Measurements from ENCODE around the gene STXBP1. TPM values are rescaled to one million over a fixed set of nuclear protein-coding genes. Genes with fewer than 3 reads are reported as not detected.

Gene STXBP1
- total and polyA plus RNA-seq, 9 of the 15 experiments (the other 6 are each of a cell fraction or from before 2014, with no cell fraction given): 4.6 to 35.1 (median 9.7) TPM

DNA sequence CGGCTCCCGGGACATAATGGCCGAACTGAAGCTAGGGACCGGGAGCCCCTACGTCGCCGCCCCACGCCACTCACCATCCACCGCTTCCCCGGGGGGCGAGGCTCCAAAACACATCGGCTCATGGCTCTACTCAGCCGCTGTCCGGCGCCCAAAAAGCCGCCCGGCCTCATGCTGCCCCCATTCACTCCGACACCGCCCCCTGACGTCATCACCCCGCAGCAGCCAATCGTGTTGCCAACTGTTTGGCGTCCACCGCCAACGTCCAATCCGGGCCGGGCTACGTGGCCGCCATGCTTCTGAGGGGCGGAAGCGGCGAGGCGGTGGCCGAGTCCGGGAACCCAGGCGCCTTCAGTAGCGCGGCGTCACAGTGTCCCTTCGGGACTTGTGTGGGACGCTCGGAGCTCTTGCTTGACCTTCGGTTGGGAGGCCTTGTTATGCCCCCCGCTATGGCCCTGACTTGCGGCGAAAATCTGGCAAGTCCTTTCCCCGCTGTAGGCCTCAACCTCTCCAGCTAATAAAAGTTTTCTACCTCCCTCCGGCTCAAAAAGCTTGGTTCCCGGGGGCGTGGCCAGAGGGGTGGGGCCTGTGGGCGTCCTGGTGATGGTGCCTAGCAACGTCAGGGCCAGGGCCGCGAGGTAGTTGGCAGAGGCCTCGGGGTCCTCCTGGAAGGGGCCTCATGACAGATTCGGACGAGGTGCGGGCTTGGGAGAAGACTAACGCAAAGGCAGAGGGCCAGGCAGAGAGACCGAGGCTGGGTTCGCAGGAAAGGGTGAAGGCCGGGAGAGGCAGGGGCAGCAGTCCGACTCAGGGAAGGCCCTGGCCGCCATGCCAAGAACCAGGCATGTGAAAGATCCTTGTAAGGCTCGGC is 103.6 kb downstream of the STXBP1 start, which contains the start of the genes PTRH1 and TTC16 (continued):
- TF ChIP-seq NCOR1 (IDR thresholded peaks at IDR 0.05) (peak; percentile 93), ZZZ3 (IDR thresholded peaks at IDR 0.05) (no peak), MXI1 (IDR thresholded peaks at IDR 0.05; ENCODE audit: low read depth, low read length) (peak; percentile 30), POLR2A (conservative IDR thresholded peaks at IDR 0.05) (peak; percentile 75), PYGO2 (tag; IDR thresholded peaks at IDR 0.05) (no peak), ETS2 (tag; IDR thresholded peaks at IDR 0.05; ENCODE audit: borderline replicate concordance, poor library complexity, severe bottlenecking) (no peak), YY1 (IDR thresholded peaks at IDR 0.05; ENCODE audit: borderline replicate concordance in 1 of 3, control insufficient read depth in 1 of 3, extremely low read depth in 1 of 3, insufficient read depth in 3 of 3, insufficient read length in 1 of 3, insufficient replicate concordance in 2 of 3, low read depth in 1 of 3, low read length in 2 of 3) (peak; percentile 99 to 100 (median 100)), KLF13 (tag; IDR thresholded peaks at IDR 0.05; ENCODE audit: borderline replicate concordance, low read depth) (0 out of 2 replicates have a peak, but pooled peaks have one; percentile 17), RB1 (IDR thresholded peaks at IDR 0.05; ENCODE audit: low read depth) (peak; percentile 54; the same call in 1 of the 2 replicates), CTBP1 (IDR thresholded peaks at IDR 0.05; ENCODE audit: borderline replicate concordance) (peak; percentile 38; the same call in 1 of the 2 replicates), CHD2 (IDR thresholded peaks at IDR 0.05; ENCODE audit: low read depth, low read length) (peak; percentile 72), JUNB (CRISPR knock-in tag; conservative IDR thresholded peaks at IDR 0.05) (peak; percentile 68; the same call in 1 of the 2 replicates), KAT2B (IDR thresholded peaks at IDR 0.05; ENCODE audit: low read depth, low read length) (no peak), RFX1 (IDR thresholded peaks at IDR 0.05) (peak; percentile 93)
- TF ChIP-seq, protein P1, sequence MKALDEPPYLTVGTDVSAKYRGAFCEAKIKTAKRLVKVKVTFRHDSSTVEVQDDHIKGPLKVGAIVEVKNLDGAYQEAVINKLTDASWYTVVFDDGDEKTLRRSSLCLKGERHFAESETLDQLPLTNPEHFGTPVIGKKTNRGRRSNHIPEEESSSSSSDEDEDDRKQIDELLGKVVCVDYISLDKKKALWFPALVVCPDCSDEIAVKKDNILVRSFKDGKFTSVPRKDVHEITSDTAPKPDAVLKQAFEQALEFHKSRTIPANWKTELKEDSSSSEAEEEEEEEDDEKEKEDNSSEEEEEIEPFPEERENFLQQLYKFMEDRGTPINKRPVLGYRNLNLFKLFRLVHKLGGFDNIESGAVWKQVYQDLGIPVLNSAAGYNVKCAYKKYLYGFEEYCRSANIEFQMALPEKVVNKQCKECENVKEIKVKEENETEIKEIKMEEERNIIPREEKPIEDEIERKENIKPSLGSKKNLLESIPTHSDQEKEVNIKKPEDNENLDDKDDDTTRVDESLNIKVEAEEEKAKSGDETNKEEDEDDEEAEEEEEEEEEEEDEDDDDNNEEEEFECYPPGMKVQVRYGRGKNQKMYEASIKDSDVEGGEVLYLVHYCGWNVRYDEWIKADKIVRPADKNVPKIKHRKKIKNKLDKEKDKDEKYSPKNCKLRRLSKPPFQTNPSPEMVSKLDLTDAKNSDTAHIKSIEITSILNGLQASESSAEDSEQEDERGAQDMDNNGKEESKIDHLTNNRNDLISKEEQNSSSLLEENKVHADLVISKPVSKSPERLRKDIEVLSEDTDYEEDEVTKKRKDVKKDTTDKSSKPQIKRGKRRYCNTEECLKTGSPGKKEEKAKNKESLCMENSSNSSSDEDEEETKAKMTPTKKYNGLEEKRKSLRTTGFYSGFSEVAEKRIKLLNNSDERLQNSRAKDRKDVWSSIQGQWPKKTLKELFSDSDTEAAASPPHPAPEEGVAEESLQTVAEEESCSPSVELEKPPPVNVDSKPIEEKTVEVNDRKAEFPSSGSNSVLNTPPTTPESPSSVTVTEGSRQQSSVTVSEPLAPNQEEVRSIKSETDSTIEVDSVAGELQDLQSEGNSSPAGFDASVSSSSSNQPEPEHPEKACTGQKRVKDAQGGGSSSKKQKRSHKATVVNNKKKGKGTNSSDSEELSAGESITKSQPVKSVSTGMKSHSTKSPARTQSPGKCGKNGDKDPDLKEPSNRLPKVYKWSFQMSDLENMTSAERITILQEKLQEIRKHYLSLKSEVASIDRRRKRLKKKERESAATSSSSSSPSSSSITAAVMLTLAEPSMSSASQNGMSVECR (CRISPR knock-in tag; IDR thresholded peaks at IDR 0.05): peak; percentile 90
- TF ChIP-seq, protein P2, sequence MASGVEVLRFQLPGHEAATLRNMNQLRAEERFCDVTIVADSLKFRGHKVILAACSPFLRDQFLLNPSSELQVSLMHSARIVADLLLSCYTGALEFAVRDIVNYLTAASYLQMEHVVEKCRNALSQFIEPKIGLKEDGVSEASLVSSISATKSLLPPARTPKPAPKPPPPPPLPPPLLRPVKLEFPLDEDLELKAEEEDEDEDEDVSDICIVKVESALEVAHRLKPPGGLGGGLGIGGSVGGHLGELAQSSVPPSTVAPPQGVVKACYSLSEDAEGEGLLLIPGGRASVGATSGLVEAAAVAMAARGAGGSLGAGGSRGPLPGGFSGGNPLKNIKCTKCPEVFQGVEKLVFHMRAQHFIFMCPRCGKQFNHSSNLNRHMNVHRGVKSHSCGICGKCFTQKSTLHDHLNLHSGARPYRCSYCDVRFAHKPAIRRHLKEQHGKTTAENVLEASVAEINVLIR (CRISPR knock-in tag; IDR thresholded peaks at IDR 0.05): peak; percentile 93
- TF ChIP-seq, protein P3, sequence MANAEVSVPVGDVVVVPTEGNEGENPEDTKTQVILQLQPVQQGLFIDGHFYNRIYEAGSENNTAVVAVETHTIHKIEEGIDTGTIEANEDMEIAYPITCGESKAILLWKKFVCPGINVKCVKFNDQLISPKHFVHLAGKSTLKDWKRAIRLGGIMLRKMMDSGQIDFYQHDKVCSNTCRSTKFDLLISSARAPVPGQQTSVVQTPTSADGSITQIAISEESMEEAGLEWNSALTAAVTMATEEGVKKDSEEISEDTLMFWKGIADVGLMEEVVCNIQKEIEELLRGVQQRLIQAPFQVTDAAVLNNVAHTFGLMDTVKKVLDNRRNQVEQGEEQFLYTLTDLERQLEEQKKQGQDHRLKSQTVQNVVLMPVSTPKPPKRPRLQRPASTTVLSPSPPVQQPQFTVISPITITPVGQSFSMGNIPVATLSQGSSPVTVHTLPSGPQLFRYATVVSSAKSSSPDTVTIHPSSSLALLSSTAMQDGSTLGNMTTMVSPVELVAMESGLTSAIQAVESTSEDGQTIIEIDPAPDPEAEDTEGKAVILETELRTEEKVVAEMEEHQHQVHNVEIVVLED (CRISPR knock-in tag; IDR thresholded peaks at IDR 0.05): peak; percentile 73
- TF ChIP-seq, protein P4, sequence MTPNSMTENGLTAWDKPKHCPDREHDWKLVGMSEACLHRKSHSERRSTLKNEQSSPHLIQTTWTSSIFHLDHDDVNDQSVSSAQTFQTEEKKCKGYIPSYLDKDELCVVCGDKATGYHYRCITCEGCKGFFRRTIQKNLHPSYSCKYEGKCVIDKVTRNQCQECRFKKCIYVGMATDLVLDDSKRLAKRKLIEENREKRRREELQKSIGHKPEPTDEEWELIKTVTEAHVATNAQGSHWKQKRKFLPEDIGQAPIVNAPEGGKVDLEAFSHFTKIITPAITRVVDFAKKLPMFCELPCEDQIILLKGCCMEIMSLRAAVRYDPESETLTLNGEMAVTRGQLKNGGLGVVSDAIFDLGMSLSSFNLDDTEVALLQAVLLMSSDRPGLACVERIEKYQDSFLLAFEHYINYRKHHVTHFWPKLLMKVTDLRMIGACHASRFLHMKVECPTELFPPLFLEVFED (CRISPR knock-in tag; conservative IDR thresholded peaks at IDR 0.05): 0 out of 2 replicates have a peak, but pooled peaks have one; percentile 5

Data from K562 (cell line).